Measurements from ENCODE around the gene SEMA3F.

The SEMA3F gene

GRCh38 chr3:50161320-50161719 is 6.2 kb downstream of the SEMA3F start:
- Mint-ChIP-seq H3K4me3 (no peak overlapping the region), H3K9me3 (no peaks in the 10 kb centered on the region), H3K4me1 (peaks cover 76% of the 10 kb centered on the region)

GRCh38 chr3:50162034-50162883 is 7.1 kb downstream of the SEMA3F start:
- H3K27me3 Mint-ChIP-seq (ENCODE audit: low read depth): peaks cover 4% of the 10 kb centered on the region
- H3K9me3 Mint-ChIP-seq: no peaks in the 10 kb centered on the region
- H3K4me1 Mint-ChIP-seq: peaks cover 83% of the 10 kb centered on the region
- H3K4me3 Mint-ChIP-seq: no peak overlapping the region
- no peak for TF ChIP-seq CTCF (IDR thresholded peaks at IDR 0.05; ENCODE audit: unreplicated experiment in 3 of 3)
- peak overlapping the region in 2 of 3 experiments; percentile 19 to 95 for H3K27ac Mint-ChIP-seq
- peaks cover 12% of the 10 kb centered on the region for H3K36me3 Mint-ChIP-seq (ENCODE audit: low read depth)

More at GRCh38 chr3:50161320-50161719, 6.2 kb downstream of the SEMA3F start:
- TF ChIP-seq CTCF (IDR thresholded peaks at IDR 0.05; ENCODE audit: unreplicated experiment in 3 of 3): no peak
- Mint-ChIP-seq H3K36me3 (ENCODE audit: low read depth) (peaks cover 12% of the 10 kb centered on the region), H3K27ac (peak overlapping the region in 2 of 3 experiments; percentile 62 to 95), H3K27me3 (ENCODE audit: low read depth) (peaks cover 4% of the 10 kb centered on the region)

GRCh38 chr3:50163572-50164455 is 8.7 kb downstream of the SEMA3F start:
- Mint-ChIP-seq H3K27me3 (ENCODE audit: low read depth) (peaks cover 4% of the 10 kb centered on the region), H3K27ac (peak overlapping the region; percentile 94 to 97 (median 95)), H3K4me3 (peak overlapping the region in 1 of 3 experiments; percentile 45), H3K36me3 (ENCODE audit: low read depth) (peaks cover 16% of the 10 kb centered on the region), H3K9me3 (no peaks in the 10 kb centered on the region), H3K4me1 (peaks cover 76% of the 10 kb centered on the region)
- no peak for TF ChIP-seq CTCF (IDR thresholded peaks at IDR 0.05; ENCODE audit: unreplicated experiment in 3 of 3)

- H3K4me3 Mint-ChIP-seq: peak overlapping the region; percentile 7 to 45 (median 21)
Observed at GRCh38 chr3:50164481-50164880, 9.4 kb downstream of the SEMA3F start.

More at GRCh38 chr3:50164481-50164880, 9.4 kb downstream of the SEMA3F start:
- no peaks in the 10 kb centered on the region for H3K9me3 Mint-ChIP-seq
- peaks cover 16% of the 10 kb centered on the region for H3K36me3 Mint-ChIP-seq (ENCODE audit: low read depth)
- H3K4me1 Mint-ChIP-seq: peaks cover 72% of the 10 kb centered on the region
- peaks cover 4% of the 10 kb centered on the region for H3K27me3 Mint-ChIP-seq (ENCODE audit: low read depth)
- peak overlapping the region; percentile 94 to 97 (median 95) for H3K27ac Mint-ChIP-seq
- no peak for TF ChIP-seq CTCF (IDR thresholded peaks at IDR 0.05; ENCODE audit: unreplicated experiment in 3 of 3)

Measured in nephron (organoid).